CD4-positive, alpha-beta T cell (primary cell): Measurements from ENCODE around the gene VDAC2. TPM values are rescaled to one million over a fixed set of nuclear protein-coding genes. Genes with fewer than 3 reads are reported as not detected.

Experiments used
- ATAC-seq: fragments of 200-7000 bp; cut with Tn5 transposase; one replicate; pipeline ENCODE4 v1.10.0; 2022; ENCODE audit warnings: mild to moderate bottlenecking; ENCODE audit not compliant: poor library complexity
- CTCF ChIA-PET: fragments of 350-600 bp; sonication (Branson Sonifier 250); formaldehyde crosslinking; loops from one replicate; lab custom pipeline; 2021; ENCODE audit warnings: antibody characterized with exemption, inconsistent platforms; lab: Charles Lee
- POLR2A ChIA-PET: fragments of 350-600 bp; sonication (Branson Sonifier 250); formaldehyde crosslinking; loops from one replicate; lab custom pipeline; 2021; ENCODE audit warnings: antibody characterized with exemption, inconsistent platforms; lab: Charles Lee
- DNase-seq, 14 experiments: peaks; one replicate each; pipeline ENCODE4 v3.0.0-alpha.2; 2013 to 2020; ENCODE audit warnings: mixed read lengths in 2 of 14
- H3K27ac ChIP-seq, 2 donors: one replicate each; pipeline versions ENCODE4 v1.5.1 to v1.7.0; 2013; ENCODE audit warnings: low read length in 2 of 2, low read depth in 1 of 2, mild to moderate bottlenecking in 1 of 2
- H3K27me3 ChIP-seq, 2 experiments: 1 replicate in 1 of 2; 2 replicates in 1 of 2; pipeline versions ENCODE4 v1.6.1 to v1.7.0; 2013; ENCODE audit warnings: low read length in 2 of 2, control low read depth in 1 of 2, mild to moderate bottlenecking in 1 of 2, moderate library complexity in 1 of 2; ENCODE audit not compliant: insufficient read depth in 2 of 2, control insufficient read depth in 1 of 2
- H3K36me3 ChIP-seq: one replicate; pipeline ENCODE4 v1.6.1; 2013; ENCODE audit warnings: low read length, control low read depth; ENCODE audit not compliant: insufficient read depth
- H3K4me1 ChIP-seq: one replicate; pipeline ENCODE4 v1.6.1; 2013; ENCODE audit warnings: low read length, control low read depth; ENCODE audit not compliant: insufficient read depth
- H3K4me3 ChIP-seq: one replicate; pipeline ENCODE4 v1.5.1; 2013; ENCODE audit warnings: mild to moderate bottlenecking, low read length, moderate library complexity
- H3K9me3 ChIP-seq, 2 experiments: 1 replicate in 1 of 2; 2 replicates in 1 of 2; pipeline versions ENCODE4 v1.6.1 to v1.7.0; 2013; ENCODE audit warnings: low read length in 2 of 2, mild to moderate bottlenecking in 2 of 2, control low read depth in 1 of 2, moderate library complexity in 1 of 2; ENCODE audit not compliant: control insufficient read depth in 1 of 2, insufficient read depth in 1 of 2
- H3K27ac Mint-ChIP-seq: one replicate; pipeline ENCODE4 v1.8.0; 2020; ENCODE audit warnings: mixed read lengths
- H3K27me3 Mint-ChIP-seq: one replicate; pipeline ENCODE4 v1.8.0; 2021; ENCODE audit warnings: mixed read lengths
- H3K36me3 Mint-ChIP-seq: one replicate; pipeline ENCODE4 v1.8.0; 2021; ENCODE audit warnings: low read depth, mixed read lengths
- H3K4me1 Mint-ChIP-seq: one replicate; pipeline ENCODE4 v1.8.0; 2021; ENCODE audit warnings: low read depth, mixed read lengths
- H3K4me3 Mint-ChIP-seq: one replicate; pipeline ENCODE4 v1.8.0; 2020; ENCODE audit warnings: mild to moderate bottlenecking, mixed read lengths
- H3K9me3 Mint-ChIP-seq: one replicate; pipeline ENCODE4 v1.8.0; 2020; ENCODE audit warnings: mixed read lengths
- CTCF ChIP-seq: fragments of 200-600 bp; IDR thresholded peaks from one replicate; pipeline ENCODE4 v1.8.0; 2022; ENCODE audit warnings: antibody characterized with exemption, mild to moderate bottlenecking
- intact Hi-C, 2 experiments: fragments of 100-400 bp; cut with DNase I in 1 of 2; cut with micrococcal nuclease in 1 of 2; formaldehyde crosslinking; loops; one replicate each; pipeline versions ENCODE4 v1.15.1 to v1.9.0; 2023 to 2025; cut with DNase I, micrococcal nuclease
- total RNA-seq, 174 experiments: library from RNA in 2 of 174; stranded (reverse) in 2 of 174; gene quantifications; one replicate each; pipeline ENCODE4 v1.2.3 and lab custom pipeline; 2021 to 2026

Gene VDAC2
- total RNA-seq, 2 experiments from 2014 or later: 141 to 147 TPM

- no peaks in the 10 kb centered on the region for H3K9me3 Mint-ChIP-seq
- H3K4me1 Mint-ChIP-seq: peaks cover 38% of the 10 kb centered on the region
- Histone ChIP-seq H3K4me1 (peaks cover 25% of the 10 kb centered on the region), H3K36me3 (peaks cover 28% of the 10 kb centered on the region), H3K27ac (peak overlapping the region in 1 of 2 donors; percentile 29), H3K27me3 (no peaks in the 10 kb centered on the region), H3K4me3 (no peak overlapping the region), H3K9me3 (no peaks in the 10 kb centered on the region)
- DNase-seq: no peak
- peaks cover 40% of the 10 kb centered on the region for H3K36me3 Mint-ChIP-seq
- H3K27ac Mint-ChIP-seq: peak overlapping the region; percentile 78
- no peaks in the 10 kb centered on the region for H3K27me3 Mint-ChIP-seq
- ChIA-PET POLR2A (no interaction called here), CTCF (no interaction called here)
- no peak for ATAC-seq
- peak overlapping the region; percentile 9 for H3K4me3 Mint-ChIP-seq
- TF ChIP-seq CTCF: no peak
- intact Hi-C loops: no loop called here
These were observed 42.3 kb upstream of the VDAC2 start for GRCh38 chr10:75168275-75168674.

GRCh38 chr10:75170215-75170614, 40.4 kb upstream of the VDAC2 start:
- Mint-ChIP-seq H3K4me1 (peaks cover 43% of the 10 kb centered on the region), H3K9me3 (no peaks in the 10 kb centered on the region), H3K27ac (peak overlapping the region; percentile 53), H3K27me3 (no peaks in the 10 kb centered on the region), H3K4me3 (no peak overlapping the region), H3K36me3 (peaks cover 38% of the 10 kb centered on the region)
- H3K9me3 ChIP-seq: no peaks in the 10 kb centered on the region
- H3K36me3 ChIP-seq: peaks cover 21% of the 10 kb centered on the region
- TF ChIP-seq CTCF: no peak
- no peak for ATAC-seq
- no peaks in the 10 kb centered on the region for H3K27me3 ChIP-seq
- H3K27ac ChIP-seq: no peak overlapping the region
- H3K4me1 ChIP-seq: peaks cover 25% of the 10 kb centered on the region
- ChIA-PET POLR2A (interaction anchor here (1.0 kb wide), 1 partner anchor 56 kb away, joined by 4 read pairs; no protein-coding TSS in a partner anchor), CTCF (no interaction called here)
- DNase-seq: no peak
- intact Hi-C loops: no loop called here
- no peak overlapping the region for H3K4me3 ChIP-seq

- Mint-ChIP-seq H3K4me3 (no peak overlapping the region), H3K9me3 (no peaks in the 10 kb centered on the region), H3K36me3 (peaks cover 57% of the 10 kb centered on the region), H3K27ac (no peak overlapping the region), H3K27me3 (no peaks in the 10 kb centered on the region), H3K4me1 (peaks cover 14% of the 10 kb centered on the region)
- POLR2A ChIA-PET: interaction anchor here (1.8 kb wide), 1 partner anchor 9 kb away, joined by 6 read pairs; no protein-coding TSS in a partner anchor
- no peak for ATAC-seq
- Histone ChIP-seq H3K9me3 (no peaks in the 10 kb centered on the region), H3K27ac (no peak overlapping the region), H3K27me3 (no peaks in the 10 kb centered on the region), H3K4me1 (no peaks in the 10 kb centered on the region), H3K4me3 (no peak overlapping the region), H3K36me3 (peaks cover 27% of the 10 kb centered on the region)
- no peak for DNase-seq
- intact Hi-C loops: no loop called here
- CTCF ChIA-PET: interaction anchor here (1.6 kb wide), 1 partner anchor 61 kb away, joined by 5 read pairs; the partner anchor contains the start of gene COMTD1
- TF ChIP-seq CTCF: no peak
These were observed 35.5 kb upstream of the VDAC2 start for GRCh38 chr10:75175046-75175445.
